SW 1271 (cell line): ENCODE results near the gene FGF1.

Experiments used
- DNase-seq, 2 experiments: peaks; one replicate each; lab custom pipeline; 2025; lab: John Stamatoyannopoulos, UW

FGF1 gene

DNA sequence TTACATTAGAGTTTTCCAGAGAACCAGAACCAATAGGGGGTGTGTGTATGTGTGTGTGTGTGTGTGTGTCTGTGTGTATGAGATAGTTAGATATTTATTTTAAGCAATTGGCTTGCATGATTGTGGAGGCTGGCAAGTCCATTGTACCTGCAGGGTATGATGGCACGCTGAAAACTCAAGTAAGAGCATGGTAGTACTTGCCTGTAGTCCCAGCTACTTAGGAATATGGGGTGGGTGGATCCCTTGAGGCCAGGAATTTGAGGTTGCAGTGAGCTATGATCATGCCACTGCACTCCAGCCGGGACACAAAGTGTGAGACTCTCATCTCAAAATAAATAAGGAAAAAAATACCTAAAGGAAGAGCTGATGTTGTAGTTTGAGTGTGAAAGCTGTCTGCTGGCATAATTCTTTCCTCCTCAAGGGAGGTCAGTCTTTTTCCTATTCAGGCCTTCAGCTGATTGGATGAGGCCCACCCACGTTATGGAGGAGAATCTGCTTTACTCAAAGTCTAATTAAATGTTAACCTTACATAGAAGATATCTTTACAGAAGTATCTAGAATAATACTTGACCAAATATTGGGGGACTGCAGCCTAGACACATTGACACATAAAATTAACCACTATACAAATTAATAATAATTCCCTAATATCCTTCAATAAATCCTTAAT is 107.6 kb downstream of the FGF1 start:
- DNase-seq: no peak

DNA sequence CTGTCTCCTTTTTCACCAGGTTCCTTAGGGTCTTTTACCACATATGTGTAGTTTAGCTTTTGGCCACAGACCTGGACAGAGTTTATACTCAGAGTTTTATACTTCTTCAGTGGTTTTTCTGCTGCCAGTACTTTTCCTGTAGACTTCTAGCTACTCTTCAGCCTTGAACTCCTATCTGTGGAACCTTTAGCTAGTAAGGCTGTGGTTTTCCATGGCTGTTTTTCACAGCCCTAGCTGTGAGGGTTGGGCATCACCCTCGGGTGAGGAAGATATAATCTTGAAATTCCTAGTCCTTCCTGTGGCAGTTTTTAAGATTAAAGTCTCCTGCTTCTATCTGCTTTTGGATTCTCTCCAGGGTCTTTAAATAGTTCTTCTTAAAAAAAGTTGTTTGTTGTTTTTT is 109.1 kb downstream of the FGF1 start:
- no peak for DNase-seq

DNA sequence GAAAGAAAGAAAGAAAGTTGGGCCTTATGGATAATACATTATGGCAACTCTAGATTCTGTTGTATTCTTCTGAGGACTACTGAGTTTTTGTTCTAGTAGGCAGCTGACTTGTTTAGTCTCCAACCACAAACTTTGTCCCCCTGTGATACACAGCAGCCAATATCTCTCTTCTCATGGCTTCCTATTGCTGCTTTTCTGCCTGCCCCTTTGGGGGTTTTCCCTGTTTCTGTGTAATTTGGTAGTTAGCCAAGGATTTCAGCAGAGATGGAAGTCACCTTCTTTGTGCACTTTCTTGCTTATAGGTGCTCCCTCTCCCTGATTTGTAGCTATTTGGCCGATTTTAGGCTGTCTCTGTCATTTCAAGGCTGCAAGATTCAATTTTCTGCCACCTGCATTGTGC is 109.6 kb downstream of the FGF1 start:
- DNase-seq: no peak

DNA sequence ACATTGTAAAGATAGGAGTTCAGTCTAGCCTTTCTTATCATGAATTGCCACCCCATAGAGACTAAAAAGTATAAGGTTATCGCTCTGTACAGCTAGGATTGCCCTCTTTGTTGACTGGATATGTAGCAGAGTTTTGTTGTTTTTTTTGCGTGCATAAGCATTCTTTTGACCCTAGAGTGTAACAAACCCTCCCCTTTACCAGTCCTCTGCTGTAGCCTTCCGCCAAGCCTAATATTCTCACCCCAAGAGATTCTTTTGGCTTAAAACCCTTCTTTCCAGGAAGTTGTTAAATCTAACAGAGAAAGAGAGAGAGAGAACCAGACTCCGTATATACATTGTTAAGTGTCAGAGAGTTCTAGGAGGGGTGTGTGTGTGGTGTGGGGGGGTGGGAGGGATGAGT is 113.9 kb downstream of the FGF1 start:
- DNase-seq: no peak

DNA sequence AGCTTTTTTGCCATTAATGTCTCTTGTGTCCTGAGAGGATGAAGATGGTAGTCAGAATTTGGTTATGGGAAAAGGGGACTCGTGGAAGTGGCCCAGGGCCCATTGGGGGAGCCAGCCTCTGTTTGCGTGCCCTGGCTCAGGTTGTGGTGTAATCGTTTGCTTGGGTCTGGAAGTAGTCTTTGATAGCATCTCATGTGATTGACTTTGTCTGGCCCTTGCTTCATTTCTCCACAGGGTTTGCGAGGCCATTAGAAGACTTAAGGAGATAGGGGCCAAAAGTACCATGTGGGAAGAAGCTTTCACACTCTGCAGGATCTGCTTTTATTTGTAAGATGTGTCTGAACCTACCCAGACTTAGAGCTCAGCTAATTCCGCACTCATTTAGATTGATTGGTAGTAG is 114.5 kb downstream of the FGF1 start:
- DNase-seq: no peak

DNA sequence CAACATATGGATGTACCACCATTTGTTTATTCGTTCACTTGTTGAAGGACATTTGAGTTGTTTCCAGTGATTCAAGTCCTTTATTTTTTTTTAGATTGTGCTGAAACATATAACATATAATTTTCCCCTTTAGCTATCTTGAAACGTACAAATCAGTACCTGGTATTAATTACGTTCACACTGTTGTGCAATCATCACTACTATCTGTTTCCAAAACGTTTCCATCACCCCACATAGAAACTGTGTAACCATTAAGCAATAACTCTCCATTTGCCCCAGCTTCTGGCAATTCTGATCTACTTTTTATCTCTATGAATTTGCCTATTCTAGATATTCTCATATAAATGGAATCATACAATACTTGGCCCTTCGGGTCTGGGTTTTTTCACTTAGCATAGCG is 116.0 kb downstream of the FGF1 start:
- no peak for DNase-seq

DNA sequence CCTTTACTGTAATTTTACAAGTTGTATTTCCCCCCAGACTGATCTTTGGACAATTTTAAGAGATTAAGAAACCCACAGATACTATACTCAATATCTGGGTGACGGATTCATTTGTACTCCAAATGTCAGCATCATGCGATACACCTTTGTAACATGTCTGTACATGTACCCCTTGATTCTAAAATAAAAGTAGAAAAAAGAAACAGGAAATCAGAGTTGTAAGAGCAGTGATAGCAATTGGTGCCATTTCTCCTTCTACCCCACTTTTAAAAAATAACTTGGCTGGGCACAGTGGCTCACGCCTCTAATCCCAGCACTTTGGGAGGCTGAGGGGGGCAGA is 116.9 kb downstream of the FGF1 start:
- DNase-seq: no peak

DNA sequence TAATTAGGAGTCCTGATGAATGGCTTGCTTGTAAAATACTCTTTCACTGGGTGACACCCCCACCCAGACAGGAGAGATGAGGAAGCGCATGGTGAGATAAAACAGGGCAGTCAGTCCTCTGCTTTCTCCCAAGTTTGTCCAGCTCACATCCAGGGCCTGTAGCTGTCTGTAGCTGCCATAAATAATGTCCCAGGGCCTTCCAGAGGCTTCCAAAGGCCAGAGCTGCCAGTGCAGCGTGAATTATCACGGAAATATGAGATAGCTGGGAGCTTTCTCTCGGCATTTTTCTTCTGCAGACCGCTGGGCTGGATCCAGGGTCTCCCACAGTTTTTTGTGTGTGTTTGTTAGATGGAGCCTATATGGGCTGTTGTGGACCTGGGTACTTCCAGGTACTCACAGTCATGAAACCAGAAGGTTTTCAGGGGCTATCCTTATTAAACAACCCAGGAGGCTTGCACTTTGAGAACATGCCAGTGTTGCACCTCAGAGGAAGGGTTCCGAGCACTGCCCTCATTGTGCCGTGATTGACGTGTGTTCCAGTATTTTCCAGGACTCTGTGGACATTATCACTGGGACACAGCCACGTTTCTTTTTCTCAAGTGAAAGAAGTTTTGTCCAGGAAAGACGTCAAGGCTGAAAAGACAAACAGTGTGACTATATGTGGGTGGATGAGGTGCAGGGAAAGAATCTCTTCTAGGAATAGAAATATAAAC is 117.5 kb downstream of the FGF1 start:
- no peak for DNase-seq

DNA sequence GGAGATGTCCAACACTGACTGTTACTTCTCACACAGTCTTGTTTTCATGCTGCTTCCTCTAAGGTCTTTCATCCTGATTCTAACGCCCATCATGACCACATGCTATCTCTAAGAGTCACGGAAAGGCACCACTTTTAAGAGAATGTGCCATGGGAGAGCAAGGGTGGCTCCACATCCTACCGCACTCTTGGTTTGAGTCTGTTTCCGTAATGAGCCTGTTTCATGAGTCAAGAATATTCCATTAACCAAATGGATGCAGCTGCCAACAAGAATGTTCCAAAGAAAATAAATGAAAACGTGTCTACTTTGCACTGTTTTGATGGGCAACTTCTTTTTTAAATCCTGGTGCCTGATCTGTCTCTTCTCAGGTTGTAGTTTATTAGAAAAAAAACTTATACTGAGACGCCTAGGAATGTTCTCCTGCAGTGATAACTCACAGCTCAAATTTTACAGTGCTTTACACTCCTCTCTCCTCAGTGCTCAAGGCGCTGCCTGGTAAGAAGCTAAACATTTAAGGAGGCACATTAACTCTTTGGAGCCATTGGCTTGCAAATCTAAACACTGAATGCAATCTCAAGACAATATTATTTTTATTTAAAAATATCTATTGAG is 124.3 kb downstream of the FGF1 start:
- DNase-seq: no peak

DNA sequence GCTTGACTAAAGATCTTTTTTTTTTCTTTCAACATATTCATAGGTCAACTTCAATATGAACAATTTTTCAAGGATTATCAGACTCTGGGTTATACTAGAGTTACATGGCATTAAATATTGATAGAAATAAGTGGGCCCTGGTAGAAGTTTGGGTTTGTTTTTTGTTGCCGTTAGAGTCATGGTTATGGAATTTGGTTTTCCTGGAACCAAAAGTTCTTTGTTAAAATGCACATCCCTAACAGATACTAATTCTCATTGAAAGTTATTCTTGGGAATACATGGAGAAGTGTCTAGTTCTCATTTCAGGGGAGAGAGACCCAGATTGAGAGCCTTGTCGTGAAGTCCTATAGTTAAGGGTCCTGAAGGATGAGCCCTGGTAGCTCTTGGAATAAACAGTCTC is 124.9 kb downstream of the FGF1 start:
- DNase-seq: no peak

DNA sequence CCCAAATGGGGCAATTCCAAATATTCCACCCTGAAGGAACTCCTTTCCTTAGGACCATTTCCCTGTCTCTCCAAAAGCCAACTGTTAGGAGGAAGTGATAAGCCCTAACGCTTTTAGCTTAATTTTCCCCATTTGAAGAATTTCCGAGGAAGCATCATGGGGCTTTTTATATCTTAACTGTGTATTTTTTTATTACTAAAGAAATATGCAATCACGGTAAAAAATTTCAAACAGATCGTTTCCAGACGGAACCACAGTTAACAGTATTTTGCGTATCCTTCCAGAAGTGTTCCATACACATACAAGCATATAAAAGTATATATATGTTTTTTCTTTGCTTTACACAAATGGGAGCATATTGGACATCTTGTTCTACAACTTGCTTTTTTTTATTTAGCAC is 133.8 kb downstream of the FGF1 start:
- no peak for DNase-seq

DNA sequence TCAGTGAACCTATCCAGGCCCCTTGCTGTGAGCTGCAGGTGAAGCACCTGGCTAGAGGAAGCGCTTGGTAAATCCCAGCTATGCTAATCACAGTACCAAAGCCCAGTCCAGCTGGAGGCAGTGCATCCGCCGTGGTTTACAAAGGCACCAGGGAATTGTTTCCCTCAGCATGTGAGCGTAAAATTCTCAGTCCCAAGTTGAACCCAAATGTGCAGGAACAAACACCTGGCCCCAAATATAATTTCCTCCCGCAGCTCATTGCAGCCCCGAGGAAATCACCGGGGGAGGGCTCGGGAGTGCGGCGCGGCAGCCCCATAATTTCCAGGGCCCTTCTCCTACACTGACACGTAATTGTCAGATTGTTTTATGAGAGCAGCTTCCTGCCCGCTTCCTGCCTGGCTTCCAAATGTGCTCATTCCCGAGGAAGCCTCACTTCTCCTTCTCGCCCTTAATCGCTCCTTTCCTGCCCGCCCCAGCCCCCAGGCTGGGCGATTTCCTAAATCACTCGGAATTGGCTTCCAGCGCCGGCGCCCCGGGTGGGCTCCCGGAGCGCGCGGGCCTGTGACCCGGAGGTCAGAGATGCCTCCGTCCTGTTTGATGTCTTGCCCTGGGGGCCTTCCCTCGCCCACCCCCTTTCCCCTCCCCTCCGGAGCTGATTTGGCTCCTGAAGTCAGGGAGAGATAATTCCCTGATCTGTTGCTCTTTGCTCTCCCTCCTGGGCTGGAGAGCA is 134.4 kb downstream of the FGF1 start:
- DNase-seq: no peak

DNA sequence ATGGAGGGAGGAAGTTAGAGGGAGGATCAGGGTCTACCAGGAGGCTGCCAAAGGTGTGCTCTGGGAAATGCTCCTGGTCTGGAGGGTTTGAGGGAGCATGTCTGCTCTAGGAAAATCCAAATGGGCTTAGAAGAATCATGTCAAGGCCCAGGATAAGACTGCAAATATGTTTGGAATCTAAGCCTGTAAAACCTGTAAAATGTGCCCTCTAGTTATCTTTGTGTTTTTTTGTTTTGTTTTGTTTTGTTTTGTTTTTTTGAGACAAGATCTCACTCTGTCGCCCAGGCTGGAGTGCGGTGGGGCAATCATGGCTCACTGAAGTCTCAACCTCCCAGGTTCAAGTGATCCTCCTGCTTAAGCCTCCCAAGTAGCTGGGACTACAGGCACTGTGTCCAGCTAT is 135.4 kb downstream of the FGF1 start:
- DNase-seq: no peak

DNA sequence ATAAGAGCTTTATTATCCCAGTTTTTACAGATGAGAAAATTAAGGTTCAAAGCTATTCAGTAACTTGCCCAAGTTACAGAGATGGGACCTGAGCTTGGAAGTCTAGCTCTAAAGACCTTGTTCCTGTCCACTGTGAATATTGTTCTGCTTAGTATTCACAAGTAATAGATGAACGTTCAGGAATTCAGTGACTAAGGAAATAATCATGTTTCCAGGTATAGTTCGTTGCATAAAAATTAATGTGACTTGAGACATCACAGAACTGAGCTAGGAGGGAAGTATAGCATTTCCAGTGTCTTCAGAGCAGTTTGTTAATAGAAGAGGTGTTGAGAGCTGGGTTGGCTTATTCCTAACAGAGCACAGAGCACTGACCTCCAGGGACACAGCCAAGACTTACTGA is 136.1 kb downstream of the FGF1 start:
- no peak for DNase-seq

DNA sequence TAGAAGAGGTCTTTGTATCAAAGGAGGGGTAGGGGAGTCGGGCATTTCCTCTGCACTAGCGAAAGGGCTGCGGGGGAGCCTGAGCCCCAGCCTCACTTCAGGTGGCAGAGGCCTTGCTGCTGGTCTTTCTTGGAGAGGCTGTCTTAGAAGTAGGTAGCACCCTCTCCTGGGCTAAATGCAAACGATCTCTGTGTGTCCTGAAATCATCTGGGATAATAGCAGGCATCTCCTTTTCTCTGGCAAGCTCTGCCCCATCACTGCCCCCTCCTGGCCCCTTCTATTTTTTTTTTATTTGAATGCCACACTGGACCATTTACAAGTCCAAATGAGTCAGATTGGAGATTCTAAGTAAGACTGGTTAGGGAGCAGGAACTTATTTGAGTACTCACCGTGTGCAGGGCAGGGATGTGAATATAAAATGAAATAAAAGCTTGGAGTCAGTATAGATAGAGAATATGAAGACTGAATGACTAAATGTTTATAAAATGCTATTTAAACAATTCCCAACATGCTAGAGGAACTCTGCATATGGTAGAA is 137.1 kb downstream of the FGF1 start:
- DNase-seq: peak; percentile 91 to 98

DNA sequence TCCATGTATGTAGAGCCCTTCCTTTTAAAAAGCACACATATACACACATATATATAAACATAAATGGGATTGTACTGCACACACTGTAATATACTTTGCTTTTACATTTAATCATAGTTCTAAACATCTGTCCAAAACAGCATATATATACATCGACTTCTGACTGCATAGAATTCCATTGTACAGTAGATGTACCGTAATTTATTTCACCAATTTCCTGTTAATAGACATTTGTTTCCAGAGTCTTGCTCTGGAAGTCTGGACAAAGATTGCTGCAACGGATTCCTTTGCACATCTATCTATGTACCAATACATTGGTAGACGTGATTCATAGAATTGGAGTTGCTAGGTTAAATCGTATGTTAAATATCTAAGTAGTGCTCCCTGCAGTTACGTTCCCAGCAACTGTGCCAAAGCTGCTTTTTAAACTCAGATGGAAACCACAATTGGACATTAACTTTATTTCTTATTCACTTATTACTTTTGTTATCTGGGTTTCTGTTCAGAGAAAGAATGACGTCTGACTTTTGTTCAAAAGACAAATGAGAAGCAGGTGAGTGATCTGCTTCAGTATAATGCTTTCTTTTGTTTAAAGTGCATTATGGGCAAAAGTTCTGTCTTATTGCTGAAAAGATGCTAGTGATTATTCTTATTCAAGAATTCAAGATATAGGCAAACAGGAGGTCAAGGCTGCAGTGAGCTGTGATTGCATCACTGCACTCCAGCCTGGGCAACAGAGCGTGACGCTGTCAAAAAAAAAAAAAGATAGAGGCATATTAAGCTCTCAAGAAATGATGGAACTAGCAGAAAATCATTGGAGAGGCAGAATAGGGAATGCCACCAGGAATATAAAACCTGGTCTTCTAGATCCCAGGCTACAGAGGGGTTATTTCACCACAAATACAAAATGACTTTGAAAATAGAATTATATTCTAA is 138.2 kb downstream of the FGF1 start:
- no peak for DNase-seq

DNA sequence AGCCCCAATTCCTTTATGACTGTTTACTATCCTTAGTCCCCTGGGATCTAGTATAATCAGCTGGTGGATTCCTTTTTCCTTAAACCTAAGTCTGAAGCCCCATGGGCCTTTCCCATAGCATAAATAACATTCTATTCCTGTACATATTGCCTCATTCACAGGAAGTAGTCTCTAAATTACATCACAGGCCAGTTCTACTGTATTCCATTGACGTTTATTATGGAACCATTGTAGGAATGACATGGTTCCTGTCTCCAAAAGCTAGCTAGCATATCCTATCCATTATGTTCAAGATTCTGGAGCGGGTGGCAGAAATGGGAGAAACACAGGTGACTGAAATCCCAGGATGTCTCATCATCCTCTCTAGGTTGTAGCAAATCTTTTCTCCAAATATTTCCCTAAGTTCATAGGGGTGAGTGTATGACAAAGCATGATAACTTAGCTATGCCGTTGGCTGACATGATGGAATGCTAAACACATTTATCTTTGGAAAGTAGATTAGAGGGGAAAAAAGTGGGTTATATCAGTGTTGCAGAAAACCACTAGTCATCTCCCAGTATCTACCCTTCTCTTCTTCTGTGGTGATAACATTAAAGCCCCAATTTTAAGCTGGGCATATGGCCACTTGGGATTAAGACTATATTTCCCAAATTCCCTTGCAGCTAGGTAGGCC is 140.1 kb downstream of the FGF1 start:
- no peak for DNase-seq

DNA sequence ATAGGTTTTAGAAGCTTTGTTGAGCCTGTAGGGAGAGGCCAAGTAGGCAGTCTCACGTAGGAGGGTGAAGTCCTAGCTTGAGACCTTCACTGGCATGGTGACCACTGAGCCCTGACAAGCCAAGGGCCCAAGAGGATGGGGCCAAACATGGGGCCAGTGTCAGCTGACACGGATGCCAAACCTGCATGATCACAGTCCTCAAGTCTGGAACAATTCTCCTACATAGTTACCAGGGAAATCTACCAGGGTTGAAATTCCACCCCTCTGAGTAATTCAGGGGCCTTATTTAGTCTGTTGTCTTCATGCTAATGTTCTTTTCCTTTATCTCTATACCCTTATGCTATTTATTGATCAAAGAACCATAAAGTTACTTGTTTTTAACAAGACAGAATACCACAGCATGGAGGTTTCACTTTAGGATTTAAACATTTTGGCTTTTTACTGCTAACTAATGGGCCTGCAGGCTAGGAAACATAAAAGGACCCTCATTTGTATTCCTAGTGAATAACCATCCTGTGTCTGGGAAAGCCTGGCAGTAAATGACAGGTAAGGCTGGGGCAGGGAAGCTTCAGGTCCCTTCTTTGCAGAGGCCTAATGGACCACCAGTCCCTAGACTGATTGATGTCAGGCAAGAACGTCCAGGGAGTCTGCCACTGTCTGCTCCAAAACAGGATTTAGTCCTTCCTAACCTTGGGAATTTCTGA is 140.8 kb downstream of the FGF1 start:
- no peak for DNase-seq

DNA sequence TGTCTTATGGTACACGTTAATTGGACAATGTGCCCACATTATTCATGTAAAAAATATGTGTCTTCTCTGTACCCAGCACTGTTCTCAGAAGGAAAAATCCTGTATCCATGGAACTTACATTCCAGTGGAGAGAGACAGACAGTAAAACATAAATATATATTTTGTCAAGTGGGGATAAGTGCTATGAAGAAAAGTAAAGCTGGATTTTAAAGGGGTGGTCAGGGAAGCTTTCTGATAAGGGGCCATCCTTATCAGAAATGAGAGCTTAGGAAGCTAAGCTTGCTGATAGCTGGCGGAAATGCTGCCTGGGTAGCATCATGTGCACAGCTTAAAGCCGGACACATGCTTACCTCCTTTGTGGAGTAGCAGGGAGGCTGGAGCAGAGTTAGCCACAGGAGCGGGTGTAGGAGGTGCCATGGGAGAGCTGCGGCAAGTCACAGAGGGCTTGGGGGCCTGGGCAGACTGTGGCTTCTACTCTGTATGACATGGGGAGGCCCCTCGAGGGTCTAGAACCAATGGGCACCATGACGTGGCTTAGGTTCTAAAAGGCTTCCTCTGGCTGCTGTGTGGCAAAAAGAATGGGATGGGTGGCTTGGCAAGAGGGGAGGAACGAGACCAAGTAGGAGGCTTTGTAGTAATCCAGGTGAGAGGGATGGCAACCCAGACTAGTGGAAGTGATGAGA is 141.7 kb downstream of the FGF1 start:
- no peak for DNase-seq

DNA sequence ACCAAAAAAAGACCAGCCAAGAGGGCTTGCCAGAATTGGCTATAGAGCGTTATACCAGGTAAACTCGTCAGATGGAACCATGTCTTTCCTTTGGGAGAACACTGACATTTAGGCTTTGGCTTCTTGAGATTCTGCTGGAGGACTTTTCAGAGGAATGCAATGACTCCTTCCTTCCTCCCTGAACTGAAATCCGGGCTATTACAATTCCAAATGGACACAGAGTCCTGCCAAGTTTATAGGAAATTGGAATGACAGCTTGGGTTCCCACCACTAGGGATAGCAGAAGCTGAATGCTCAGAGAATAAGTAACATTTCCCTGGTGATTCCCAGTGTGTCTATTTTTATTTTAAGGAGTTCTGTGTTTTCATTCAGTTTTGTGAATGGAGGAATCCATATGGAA is 143.0 kb downstream of the FGF1 start:
- peak in 1 of 2 experiments; percentile 28 for DNase-seq
